Keratinocyte (primary cell): ENCODE measurements around the gene ANKRD16. TPM values are rescaled to one million over a fixed set of nuclear protein-coding genes. Genes with fewer than 3 reads are reported as not detected.

Source experiments
- DNase-seq: peaks from one replicate; pipeline ENCODE4 v3.0.0-alpha.2; 2011; ENCODE audit warnings: low read depth, missing footprints, low spot score
- FAIRE-seq: peaks from 2 replicates; lab custom pipeline; 2011; peaks lifted over from hg19 to GRCh38; lab: Jason Lieb, UNC
- H2AFZ ChIP-seq: 2 replicates; pipeline ENCODE4 v1.6.0; 2012; ENCODE audit warnings: low read length, control low read depth, inconsistent platforms; ENCODE audit not compliant: control insufficient read depth
- H3K27ac ChIP-seq: 2 replicates; pipeline ENCODE4 v1.5.1; 2011; ENCODE audit warnings: low read length; ENCODE audit not compliant: control insufficient read depth, insufficient read depth
- H3K27me3 ChIP-seq: 3 replicates; pipeline ENCODE4 v1.6.0; 2011; ENCODE audit warnings: low read length; ENCODE audit not compliant: control insufficient read depth, insufficient read depth; ENCODE audit errors: extremely low read depth
- H3K36me3 ChIP-seq, 2 experiments: 2 replicates in 1 of 2; 3 replicates in 1 of 2; pipeline ENCODE4 v1.5.1; 2011; ENCODE audit warnings: low read length in 2 of 2, mild to moderate bottlenecking in 1 of 2; ENCODE audit not compliant: control insufficient read depth in 2 of 2, insufficient read depth in 2 of 2; ENCODE audit errors: extremely low read depth in 1 of 2
- H3K4me1 ChIP-seq: 3 replicates; pipeline ENCODE4 v1.5.1; 2011; ENCODE audit warnings: low read length; ENCODE audit not compliant: control insufficient read depth, insufficient read depth; ENCODE audit errors: extremely low read depth
- H3K4me2 ChIP-seq: 3 replicates; pipeline ENCODE4 v1.6.0; 2011; ENCODE audit warnings: low read depth, low read length; ENCODE audit not compliant: control insufficient read depth, insufficient read depth; ENCODE audit errors: extremely low read depth
- H3K4me3 ChIP-seq, 3 experiments: fragments of 200-600 bp in 1 of 3; sonication (generic) in 1 of 3; 2 replicates in 2 of 3; 3 replicates in 1 of 3; pipeline ENCODE4 v1.5.1; 2011 to 2016; ENCODE audit warnings: low read length in 3 of 3, mild to moderate bottlenecking in 3 of 3, control low read depth in 2 of 3, inconsistent platforms in 1 of 3, low read depth in 1 of 3, mixed read lengths in 1 of 3, mixed run types in 1 of 3, moderate library complexity in 1 of 3; ENCODE audit not compliant: control insufficient read depth in 2 of 3, insufficient read depth in 2 of 3; ENCODE audit errors: extremely low read depth in 1 of 3
- H3K79me2 ChIP-seq: 2 replicates; pipeline ENCODE4 v1.6.0; 2012; ENCODE audit warnings: low read length; ENCODE audit not compliant: control insufficient read depth, insufficient read depth
- H3K9ac ChIP-seq: 3 replicates; pipeline ENCODE4 v1.6.0; 2011; ENCODE audit warnings: low read length; ENCODE audit not compliant: control insufficient read depth, insufficient read depth; ENCODE audit errors: extremely low read depth
- H3K9me1 ChIP-seq: 3 replicates; pipeline ENCODE4 v1.6.0; 2011; ENCODE audit warnings: low read length; ENCODE audit not compliant: control insufficient read depth, insufficient read depth; ENCODE audit errors: extremely low read depth
- H3K9me3 ChIP-seq: 2 replicates; pipeline ENCODE4 v1.5.1; 2012; ENCODE audit warnings: low read depth, low read length; ENCODE audit not compliant: control insufficient read depth
- H4K20me1 ChIP-seq: 3 replicates; pipeline ENCODE4 v1.6.0; 2011; ENCODE audit warnings: low read length; ENCODE audit not compliant: control insufficient read depth, insufficient read depth; ENCODE audit errors: extremely low read depth
- EZH2 ChIP-seq: IDR thresholded peaks from one replicate; pipeline ENCODE4 v1.6.1; 2012; ENCODE audit warnings: inconsistent platforms, mild to moderate bottlenecking, low read length, moderate library complexity
- dilution Hi-C: fragments of 300-500 bp; cut with MboI; formaldehyde crosslinking; loops from one replicate; pipeline ENCODE4 v1.7.0; 2020; ENCODE audit warnings: low sequenced_read_pairs; ENCODE audit not compliant: extremely low pct_ligation_motif_present
- polyA plus RNA-seq, 5 experiments: library from polyadenylated mRNA; depleted of rRNA in 3 of 5; stranded (reverse) in 3 of 5; stranded (forward) in 1 of 5; unstranded in 1 of 5; fragments of >200 nt; gene quantifications; 1 replicate in 1 of 5; 2 replicates in 3 of 5; 3 replicates in 1 of 5; pipeline versions ENCODE4 v1.2.1 to v1.2.3, GENCODE V29; 2011 to 2012; ENCODE audit warnings: missing spikeins in 2 of 5, low read depth in 1 of 5, low replicate concordance in 1 of 5
- TF ChIP-seq, protein P1 (sequence below), 3 experiments: IDR thresholded peaks in 1 of 3; conservative IDR thresholded peaks in 1 of 3; optimal IDR thresholded peaks in 1 of 3; 2 replicates in 2 of 3; 3 replicates in 1 of 3; pipeline versions ENCODE3 to v1.5.1; 2011; ENCODE audit warnings: low read length in 3 of 3, mild to moderate bottlenecking in 3 of 3, moderate library complexity in 2 of 3, control low read depth in 1 of 3, inconsistent platforms in 1 of 3; ENCODE audit not compliant: insufficient read depth in 2 of 3; ENCODE audit errors: extremely low read depth in 1 of 3

ANKRD16 gene
- polyA plus RNA-seq, 1 donor (not counting 4 experiments of a cell fraction or from before 2014, with no cell fraction given): 6.2 TPM

DNA sequence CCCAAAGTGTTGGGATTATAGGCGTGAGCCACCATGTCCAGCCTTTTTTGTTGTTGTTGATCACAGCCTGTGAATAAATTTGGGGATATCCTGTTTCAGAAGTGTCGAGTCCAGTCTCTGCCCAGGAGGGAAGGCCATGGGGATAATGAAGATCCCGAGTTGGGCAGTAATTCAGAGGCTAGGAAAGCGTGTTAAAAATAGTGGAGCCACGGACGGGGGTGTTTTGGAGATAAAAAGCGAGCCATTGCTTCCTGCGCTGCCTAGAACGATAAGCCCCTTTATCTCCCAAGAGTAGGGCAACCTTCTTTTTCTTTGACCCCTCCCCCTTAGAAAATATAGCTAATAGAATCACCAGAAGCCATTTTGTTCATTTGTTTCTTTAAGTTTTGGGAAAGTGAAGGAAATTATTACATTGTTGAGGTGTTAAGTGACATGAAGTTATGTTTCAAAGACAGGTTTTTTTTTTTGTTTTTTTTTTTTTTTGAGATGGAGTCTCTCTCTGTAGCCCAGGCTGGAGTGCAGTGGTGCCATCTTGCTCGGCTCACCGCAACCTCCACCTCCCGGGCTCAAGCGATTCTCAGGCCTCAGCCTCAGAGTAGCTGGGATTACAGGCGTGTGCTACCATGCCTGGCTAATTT lies 44.3 kb upstream of the ANKRD16 start:
- DNase-seq (no peak), FAIRE-seq (no peak)
- Histone ChIP-seq H3K79me2 (no peaks in the 10 kb centered on the region), H4K20me1 (no peaks in the 10 kb centered on the region), H3K9me3 (no peaks in the 10 kb centered on the region), H3K4me2 (no peak overlapping the region), H2AFZ (no peak overlapping the region), H3K4me1 (no peaks in the 10 kb centered on the region), H3K27me3 (no peaks in the 10 kb centered on the region), H3K27ac (no peak overlapping the region), H3K36me3 (peaks cover 31 to 36% of the 10 kb centered on the region in 2 experiments), H3K4me3 (no peak overlapping the region), H3K9ac (no peak overlapping the region), H3K9me1 (no peaks in the 10 kb centered on the region)
- no peak for TF ChIP-seq EZH2
- TF ChIP-seq, protein P1, sequence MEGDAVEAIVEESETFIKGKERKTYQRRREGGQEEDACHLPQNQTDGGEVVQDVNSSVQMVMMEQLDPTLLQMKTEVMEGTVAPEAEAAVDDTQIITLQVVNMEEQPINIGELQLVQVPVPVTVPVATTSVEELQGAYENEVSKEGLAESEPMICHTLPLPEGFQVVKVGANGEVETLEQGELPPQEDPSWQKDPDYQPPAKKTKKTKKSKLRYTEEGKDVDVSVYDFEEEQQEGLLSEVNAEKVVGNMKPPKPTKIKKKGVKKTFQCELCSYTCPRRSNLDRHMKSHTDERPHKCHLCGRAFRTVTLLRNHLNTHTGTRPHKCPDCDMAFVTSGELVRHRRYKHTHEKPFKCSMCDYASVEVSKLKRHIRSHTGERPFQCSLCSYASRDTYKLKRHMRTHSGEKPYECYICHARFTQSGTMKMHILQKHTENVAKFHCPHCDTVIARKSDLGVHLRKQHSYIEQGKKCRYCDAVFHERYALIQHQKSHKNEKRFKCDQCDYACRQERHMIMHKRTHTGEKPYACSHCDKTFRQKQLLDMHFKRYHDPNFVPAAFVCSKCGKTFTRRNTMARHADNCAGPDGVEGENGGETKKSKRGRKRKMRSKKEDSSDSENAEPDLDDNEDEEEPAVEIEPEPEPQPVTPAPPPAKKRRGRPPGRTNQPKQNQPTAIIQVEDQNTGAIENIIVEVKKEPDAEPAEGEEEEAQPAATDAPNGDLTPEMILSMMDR (optimal IDR thresholded peaks at IDR 0.05 in 1 of 3, IDR thresholded peaks at IDR 0.05 in 1 of 3, conservative IDR thresholded peaks at IDR 0.05 in 1 of 3; ENCODE audit: extremely low read depth in 1 of 3, insufficient read depth in 2 of 3, low read length in 3 of 3): no peak
- dilution Hi-C loops: no loop called here

DNA sequence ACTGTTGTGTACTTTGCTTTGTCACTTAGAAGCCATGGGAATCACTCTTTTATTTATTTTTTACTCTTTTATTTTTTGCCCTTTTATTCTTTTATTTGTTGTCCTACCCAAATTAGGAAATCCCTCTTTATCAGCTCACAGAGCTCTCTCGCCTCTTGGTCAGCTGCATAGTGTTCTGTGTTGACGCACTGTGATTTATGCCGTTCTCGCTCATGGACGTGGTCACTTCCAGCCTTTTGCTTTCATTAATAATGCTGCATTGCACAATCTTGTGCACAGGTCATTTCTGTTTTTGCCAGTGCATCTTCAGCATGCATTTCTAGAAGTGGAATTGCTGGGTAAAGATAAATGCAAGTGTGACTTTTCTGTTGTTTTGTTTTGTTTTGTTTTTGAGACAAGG lies 42.7 kb upstream of the ANKRD16 start:
- Histone ChIP-seq H3K36me3 (peaks cover 31 to 34% of the 10 kb centered on the region in 2 experiments), H4K20me1 (no peaks in the 10 kb centered on the region), H2AFZ (no peak overlapping the region), H3K9me3 (no peaks in the 10 kb centered on the region), H3K4me2 (no peak overlapping the region), H3K9me1 (no peaks in the 10 kb centered on the region), H3K27ac (no peak overlapping the region), H3K27me3 (no peaks in the 10 kb centered on the region), H3K4me3 (no peak overlapping the region), H3K79me2 (no peaks in the 10 kb centered on the region), H3K9ac (no peak overlapping the region), H3K4me1 (no peaks in the 10 kb centered on the region)
- dilution Hi-C loops: no loop called here
- TF ChIP-seq, protein P1 (optimal IDR thresholded peaks at IDR 0.05 in 1 of 3, IDR thresholded peaks at IDR 0.05 in 1 of 3, conservative IDR thresholded peaks at IDR 0.05 in 1 of 3; ENCODE audit: extremely low read depth in 1 of 3, insufficient read depth in 2 of 3, low read length in 3 of 3): no peak
- no peak for TF ChIP-seq EZH2
- no peak for FAIRE-seq
- no peak for DNase-seq
